Mucosa of rectum (tissue), 2 donors: ENCODE measurements around the gene ADAT3.

Experiments
- H3K27ac ChIP-seq, 2 donors: one replicate each; pipeline ENCODE4 v1.7.0; 2013; ENCODE audit warnings: inconsistent platforms in 2 of 2, low read depth in 2 of 2, low read length in 2 of 2
- H3K27me3 ChIP-seq, 2 donors: one replicate each; pipeline ENCODE4 v1.7.0; 2013; ENCODE audit warnings: low read length in 2 of 2; ENCODE audit not compliant: control insufficient read depth in 2 of 2, insufficient read depth in 2 of 2
- H3K36me3 ChIP-seq, 2 donors: one replicate each; pipeline ENCODE4 v1.7.0; 2013; ENCODE audit warnings: low read length in 2 of 2; ENCODE audit not compliant: control insufficient read depth in 2 of 2, insufficient read depth in 2 of 2
- H3K4me1 ChIP-seq, 2 donors: one replicate each; pipeline ENCODE4 v1.7.0; 2013; ENCODE audit warnings: low read length in 2 of 2, mild to moderate bottlenecking in 1 of 2; ENCODE audit not compliant: control insufficient read depth in 2 of 2, insufficient read depth in 2 of 2
- H3K4me3 ChIP-seq, 2 donors: one replicate each; pipeline ENCODE4 v1.7.0; 2013; ENCODE audit warnings: low read length in 2 of 2
- H3K9ac ChIP-seq, 2 donors: one replicate each; pipeline ENCODE4 v1.7.0; 2013; ENCODE audit warnings: low read length in 2 of 2, low read depth in 1 of 2, mild to moderate bottlenecking in 1 of 2
- H3K9me3 ChIP-seq, 2 donors: one replicate each; pipeline ENCODE4 v1.7.0; 2013; ENCODE audit warnings: low read length in 2 of 2; ENCODE audit not compliant: control insufficient read depth in 2 of 2
- donor health status: healthy.
- donor health status: Normal muscosa, but diverticular disease.

ADAT3 gene

GRCh38 chr19:1860821-1861598 lies 44.2 kb upstream of the ADAT3 start:
- Histone ChIP-seq H3K9ac (peak overlapping the region in 1 of 2 donors; percentile 81), H3K9me3 (no peaks in the 10 kb centered on the region), H3K27ac (peak overlapping the region; percentile 53 to 98), H3K27me3 (no peaks in the 10 kb centered on the region), H3K4me1 (peaks cover 56 to 65% of the 10 kb centered on the region in 2 donors), H3K4me3 (peak overlapping the region; percentile 73 to 74), H3K36me3 (no peaks in the 10 kb centered on the region)

DNA sequence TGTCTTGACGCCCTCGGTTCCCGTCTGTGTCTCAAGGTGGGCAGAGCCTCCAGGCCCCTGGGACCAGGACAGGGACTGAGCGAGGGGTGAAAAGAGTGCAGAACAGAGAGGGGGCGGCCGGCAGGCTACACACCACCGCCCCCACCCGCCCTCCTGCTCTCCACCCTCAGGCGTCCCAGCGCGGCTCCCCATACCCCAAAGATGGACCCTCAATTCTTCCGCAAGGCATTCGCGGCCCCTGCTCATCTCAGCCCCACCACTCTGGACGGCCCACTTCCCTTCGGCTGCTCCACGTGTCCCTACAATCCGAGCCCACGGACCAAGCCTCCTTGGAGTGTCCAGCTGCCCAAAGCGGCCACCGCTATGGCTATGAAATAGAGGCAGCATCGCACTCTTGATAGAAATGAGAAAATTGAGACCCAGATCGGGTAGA lies 43.6 kb upstream of the ADAT3 start:
- Histone ChIP-seq H3K9ac (peak overlapping the region; percentile 72 to 81), H3K36me3 (no peaks in the 10 kb centered on the region), H3K4me1 (peaks cover 50 to 59% of the 10 kb centered on the region in 2 donors), H3K27ac (peak overlapping the region; percentile 55 to 91), H3K9me3 (no peaks in the 10 kb centered on the region), H3K27me3 (no peaks in the 10 kb centered on the region), H3K4me3 (peak overlapping the region; percentile 73 to 74)

- Histone ChIP-seq H3K27me3 (no peaks in the 10 kb centered on the region), H3K9ac (peak overlapping the region; percentile 72 to 81), H3K9me3 (no peaks in the 10 kb centered on the region), H3K27ac (peak overlapping the region; percentile 55 to 91), H3K4me3 (peak overlapping the region; percentile 73 to 74), H3K4me1 (peaks cover 50 to 57% of the 10 kb centered on the region in 2 donors), H3K36me3 (no peaks in the 10 kb centered on the region)
These were observed 43.2 kb upstream of the ADAT3 start for GRCh38 chr19:1862068-1862423.

DNA sequence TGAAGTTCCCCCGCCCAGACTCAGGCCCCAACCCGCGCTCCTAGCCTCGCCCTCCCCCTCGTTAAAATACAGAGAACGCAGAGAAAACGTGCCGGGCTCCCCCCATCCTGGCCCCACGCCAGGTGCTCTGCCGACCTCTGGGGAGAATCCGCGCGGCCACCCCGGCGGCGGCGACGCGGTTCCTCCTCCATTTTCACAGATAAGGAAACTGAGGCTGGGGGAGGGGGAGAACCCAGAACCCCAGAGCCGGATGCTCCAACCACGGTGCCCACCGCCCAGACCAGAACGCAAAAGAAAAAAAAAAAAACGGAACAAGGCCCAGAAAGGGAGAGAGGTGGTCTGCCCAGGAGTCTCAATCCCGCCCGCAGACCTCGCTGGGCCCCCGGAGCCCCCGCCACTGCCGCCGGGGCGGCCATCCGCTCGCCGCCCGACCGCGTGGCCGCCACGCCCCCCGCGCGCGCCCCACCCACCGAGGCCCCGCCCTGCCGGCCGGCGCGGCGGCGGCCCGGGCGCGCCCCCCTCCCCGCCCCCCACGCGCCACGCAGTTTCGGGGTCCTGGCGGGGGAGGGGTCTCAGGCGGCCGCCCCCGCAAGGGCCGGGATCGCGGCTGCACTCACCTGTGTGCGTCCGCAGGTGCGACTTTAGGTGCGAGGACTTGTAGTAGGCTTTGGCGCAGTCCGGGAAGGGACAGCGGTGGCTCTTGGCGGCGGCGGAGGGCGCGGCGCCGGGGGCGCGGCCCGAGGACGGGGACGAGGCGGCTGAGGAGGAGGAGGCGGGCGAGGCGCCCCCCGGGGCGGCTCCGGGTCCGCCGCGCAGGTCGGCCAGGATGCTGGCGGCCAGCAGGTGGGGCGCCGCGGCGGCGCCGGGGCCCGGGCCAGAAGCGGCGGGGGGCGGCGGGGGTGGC lies 42.5 kb upstream of the ADAT3 start:
- Histone ChIP-seq H3K36me3 (no peaks in the 10 kb centered on the region), H3K9me3 (no peaks in the 10 kb centered on the region), H3K4me1 (peaks cover 46 to 52% of the 10 kb centered on the region in 2 donors), H3K9ac (peak overlapping the region; percentile 72 to 81), H3K27ac (peak overlapping the region; percentile 91), H3K4me3 (peak overlapping the region; percentile 73 to 74), H3K27me3 (no peaks in the 10 kb centered on the region)

DNA sequence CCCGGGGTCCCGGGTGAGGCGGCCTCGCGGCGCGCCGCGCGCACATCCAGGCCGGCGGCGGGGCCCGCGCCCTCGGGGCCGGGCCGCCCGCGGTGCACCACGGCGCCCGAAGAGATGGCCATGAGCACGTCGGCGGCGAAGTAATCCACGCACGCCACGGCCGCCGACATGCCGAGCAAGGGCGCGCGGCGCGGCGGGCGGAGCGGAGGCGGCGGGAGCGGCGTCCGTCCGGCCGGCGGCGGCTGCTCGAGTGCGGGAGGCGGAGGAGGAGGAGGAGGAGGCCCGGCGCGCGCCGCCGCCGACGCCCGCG lies 41.9 kb upstream of the ADAT3 start, which contains the start of gene KLF16:
Gene KLF16 (minus strand): TSS at position 252 of the 310 bp plus-strand sequence. CDS start 82 bp downstream, at position 170.
- Histone ChIP-seq H3K4me3 (peak within 1 kb of the TSS; percentile 73 to 82), H3K36me3 (no peaks in the 10 kb centered on the region), H3K27me3 (no peaks in the 10 kb centered on the region), H3K4me1 (peaks cover 41 to 45% of the 10 kb centered on the region in 2 donors), H3K9me3 (no peaks in the 10 kb centered on the region), H3K9ac (peak within 1 kb of the TSS; percentile 74 to 81), H3K27ac (peak within 1 kb of the TSS; percentile 91)

- H3K4me3 ChIP-seq, result peak overlapping the region; percentile 70 to 82
- H3K4me1 ChIP-seq, result peaks cover 36 to 40% of the 10 kb centered on the region in 2 donors
- H3K9me3 ChIP-seq, result no peaks in the 10 kb centered on the region
- no peaks in the 10 kb centered on the region for H3K36me3 ChIP-seq
- peak overlapping the region; percentile 52 to 76 for H3K9ac ChIP-seq
- no peaks in the 10 kb centered on the region for H3K27me3 ChIP-seq
- H3K27ac ChIP-seq, result peak overlapping the region; percentile 83 to 86
These were observed 41.3 kb upstream of the ADAT3 start for GRCh38 chr19:1863638-1864479.

DNA sequence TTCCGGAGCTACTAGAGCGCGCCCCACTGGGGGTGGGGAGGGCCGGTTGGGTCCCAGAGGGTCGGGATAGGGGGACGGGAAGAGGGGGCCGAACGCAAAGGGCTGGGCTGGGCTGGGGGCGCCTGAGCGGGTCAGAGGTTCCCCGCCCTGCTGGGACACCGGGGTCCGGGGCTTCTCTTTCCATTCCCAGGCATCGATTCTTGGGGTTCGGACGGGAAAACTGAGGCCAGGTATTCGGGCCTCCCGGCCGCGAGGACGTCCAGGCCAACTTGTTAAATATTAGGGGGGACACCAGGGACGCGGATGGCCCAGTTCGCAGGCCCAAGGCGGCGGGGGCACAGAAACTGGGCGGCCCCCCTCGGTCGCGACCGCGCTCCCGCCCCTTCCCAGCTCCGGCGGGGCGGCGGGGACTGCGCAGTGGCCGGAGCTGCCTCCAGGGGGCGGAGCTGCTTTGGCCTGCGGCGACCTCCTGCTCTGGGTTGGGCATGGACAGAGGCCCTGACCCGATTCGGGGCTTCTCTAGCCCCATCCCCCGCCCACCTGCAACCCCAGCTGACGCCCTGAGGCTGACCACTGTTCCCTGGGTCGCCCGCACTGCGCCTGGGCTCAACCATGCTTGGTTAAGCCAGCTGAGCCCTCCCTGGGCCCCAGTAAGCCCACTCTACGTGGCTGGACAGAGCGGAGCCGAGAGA lies 40.6 kb upstream of the ADAT3 start:
- peak overlapping the region; percentile 83 to 86 for H3K27ac ChIP-seq
- H3K9ac ChIP-seq, result peak overlapping the region; percentile 74 to 76
- peaks cover 29 to 33% of the 10 kb centered on the region in 2 donors for H3K4me1 ChIP-seq

DNA sequence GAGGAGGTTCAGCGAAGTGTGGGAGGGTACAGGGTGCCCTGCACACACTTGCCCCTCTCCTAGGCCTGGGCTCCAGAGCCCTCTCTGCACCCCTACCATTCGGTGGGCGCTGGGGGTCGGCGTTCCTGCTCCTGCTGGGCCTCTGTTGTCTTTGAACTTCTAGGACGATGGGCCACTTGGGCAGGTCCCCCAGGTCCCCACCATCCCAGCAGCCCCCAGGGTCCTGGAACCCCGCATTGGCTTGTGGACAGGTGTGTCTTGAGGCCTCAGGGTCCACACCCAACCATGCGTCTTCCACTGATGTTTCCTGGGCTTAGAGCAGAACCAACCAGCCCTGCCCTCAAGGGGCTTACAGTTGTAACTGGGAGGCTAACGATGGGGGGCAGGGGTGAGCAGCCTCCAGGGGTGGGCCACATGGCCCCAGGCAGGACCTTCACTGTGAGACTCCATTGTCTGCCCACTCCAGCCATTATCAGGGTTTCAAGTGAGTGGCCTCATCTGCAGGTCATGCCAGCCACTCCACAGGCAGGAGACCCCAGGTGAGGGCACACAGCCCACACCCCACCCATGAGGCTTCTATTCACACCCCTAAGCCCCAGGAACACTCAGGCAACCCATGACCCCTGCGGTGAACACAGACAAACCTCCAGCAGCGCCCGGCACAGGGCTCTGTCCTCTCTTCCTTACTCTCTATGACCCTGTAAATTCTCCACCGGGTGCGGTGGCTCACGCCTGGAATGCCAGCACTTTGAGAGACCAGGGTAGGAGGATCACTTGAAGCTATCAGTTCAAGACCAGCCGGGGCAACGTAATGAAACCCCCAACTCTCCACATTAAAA lies 39.8 kb upstream of the ADAT3 start:
- Histone ChIP-seq H3K27ac (peak overlapping the region; percentile 83 to 86), H3K4me3 (peak overlapping the region; percentile 70 to 82), H3K9ac (peak overlapping the region; percentile 52 to 76), H3K27me3 (no peaks in the 10 kb centered on the region), H3K4me1 (peaks cover 22 to 27% of the 10 kb centered on the region in 2 donors), H3K36me3 (no peaks in the 10 kb centered on the region), H3K9me3 (no peaks in the 10 kb centered on the region)

More for the DNA sequence above, 40.6 kb upstream of the ADAT3 start:
- Histone ChIP-seq H3K36me3 (no peaks in the 10 kb centered on the region), H3K27me3 (no peaks in the 10 kb centered on the region), H3K9me3 (no peaks in the 10 kb centered on the region), H3K4me3 (peak overlapping the region; percentile 70 to 82)
